HepG2 (cell line): ENCODE data around the gene NPSR1. TPM values are rescaled to one million over a fixed set of nuclear protein-coding genes. Genes with fewer than 3 reads are reported as not detected.

ENCODE experiments used
- ATAC-seq: fragments of 200-7000 bp; cut with Tn5 transposase; 3 replicates; pipeline ENCODE4 v1.9.1; 2020; ENCODE audit warnings: mild to moderate bottlenecking, moderate library complexity
- BruUV-seq: library from RNA; stranded (reverse); fragments of 400-500 nt; replicated peaks from 2 replicates; lab custom pipeline; 2021; lab: Mats Ljungman, UMichigan
- CTCF ChIA-PET: fragments of 300-600 bp; formaldehyde crosslinking; extraction: SDS; loops from one replicate; lab custom pipeline; 2021; ENCODE audit warnings: low total read pairs, inconsistent platforms, low intra/inter-chr PET ratio; lab: Yijun Ruan, JAX
- POLR2A ChIA-PET: fragments of 350-600 bp; sonication (Branson Sonifier 250); formaldehyde crosslinking; loops from one replicate; lab custom pipeline; 2020; ENCODE audit warnings: antibody characterized with exemption, inconsistent platforms; lab: Yijun Ruan, JAX
- DNase-seq: peaks from one replicate; pipeline ENCODE4 v3.0.0-alpha.2; 2015; ENCODE audit warnings: low spot score
- FAIRE-seq: peaks from 3 replicates; lab custom pipeline; 2011; peaks lifted over from hg19 to GRCh38; lab: Jason Lieb, UNC
- H2AFZ ChIP-seq: one replicate; pipeline ENCODE4 v1.6.1; 2011; ENCODE audit warnings: low read length, inconsistent platforms
- H3K27ac ChIP-seq: fragments of 300-600 bp; 3 replicates; pipeline ENCODE4 v1.8.0; 2011; ENCODE audit warnings: mixed run types, mild to moderate bottlenecking, mixed read lengths, low read length, inconsistent platforms; ENCODE audit not compliant: insufficient read depth; ENCODE audit errors: extremely low read length
- H3K27me3 ChIP-seq, 2 experiments: fragments of 200-600 bp in 1 of 2; 2 replicates in 1 of 2; 3 replicates in 1 of 2; pipeline versions ENCODE4 v1.6.0 to v1.8.0; 2011; ENCODE audit warnings: low read length in 2 of 2, mild to moderate bottlenecking in 2 of 2, moderate library complexity in 2 of 2, inconsistent platforms in 1 of 2; ENCODE audit not compliant: insufficient read depth in 2 of 2, control insufficient read depth in 1 of 2
- H3K36me3 ChIP-seq, 2 experiments: fragments of 200-600 bp in 1 of 2; replicated peaks in 1 of 2; 2 replicates in 1 of 2; 3 replicates in 1 of 2; pipeline versions ENCODE4 v1.5.1 to v1.8.0; 2011; ENCODE audit warnings: low read length in 2 of 2, inconsistent platforms in 1 of 2; ENCODE audit not compliant: insufficient read depth in 2 of 2, control insufficient read depth in 1 of 2
- H3K4me1 ChIP-seq: 2 replicates; pipeline ENCODE4 v1.5.1; 2012; ENCODE audit warnings: low read length, inconsistent platforms; ENCODE audit not compliant: insufficient read depth
- H3K4me2 ChIP-seq: 2 replicates; pipeline ENCODE4 v1.6.0; 2011; ENCODE audit warnings: low read depth, low read length, inconsistent platforms
- H3K4me3 ChIP-seq, 3 experiments: fragments of 200-600 bp in 1 of 3; sonication (generic), shearing (Covaris generic) in 1 of 3; replicated peaks in 1 of 3; 2 replicates each; pipeline ENCODE4 v1.5.1; 2011 to 2016; ENCODE audit warnings: low read length in 3 of 3, inconsistent platforms in 2 of 3, low read depth in 2 of 3, mild to moderate bottlenecking in 2 of 3, control low read depth in 1 of 3, mixed read lengths in 1 of 3; ENCODE audit not compliant: insufficient read depth in 1 of 3
- H3K79me2 ChIP-seq: one replicate; pipeline ENCODE4 v1.6.1; 2011; ENCODE audit warnings: low read length, inconsistent platforms; ENCODE audit not compliant: insufficient read depth
- H3K9ac ChIP-seq: 2 replicates; pipeline ENCODE4 v1.6.0; 2011; ENCODE audit warnings: mild to moderate bottlenecking, low read depth, low read length, inconsistent platforms; ENCODE audit not compliant: insufficient read depth
- H3K9me3 ChIP-seq: 2 replicates; pipeline ENCODE4 v1.5.1; 2012; ENCODE audit warnings: mild to moderate bottlenecking, low read length
- H4K20me1 ChIP-seq: 2 replicates; pipeline ENCODE4 v1.6.0; 2011; ENCODE audit warnings: inconsistent platforms, mild to moderate bottlenecking, low read length, moderate library complexity; ENCODE audit not compliant: insufficient read depth
- CBX1 ChIP-seq: IDR thresholded peaks from one replicate; pipeline ENCODE4 v1.6.1; 2016; ENCODE audit warnings: antibody characterized with exemption, low read depth
- MEIS2 ChIP-seq: sonication (generic); formaldehyde crosslinking; IDR thresholded peaks from 2 replicates; pipeline ENCODE4 v1.9.0; 2021; ENCODE audit warnings: mild to moderate bottlenecking, missing genetic modification reagents
- NKX3-1 ChIP-seq: sonication (generic); formaldehyde crosslinking; IDR thresholded peaks from 2 replicates; pipeline ENCODE4 v1.5.0; 2020; ENCODE audit warnings: missing genetic modification reagents
- SAFB2 ChIP-seq: sonication (generic); formaldehyde crosslinking; IDR thresholded peaks from 2 replicates; pipeline ENCODE4 v1.5.1; 2020; ENCODE audit warnings: missing genetic modification reagents, low read depth, mild to moderate bottlenecking, borderline replicate concordance
- THAP11 ChIP-seq: IDR thresholded peaks from 2 replicates; pipeline ENCODE4 v1.6.1; 2016; ENCODE audit warnings: missing biosample characterization, missing genetic modification reagents
- ZC3H13 ChIP-seq: sonication (generic); formaldehyde crosslinking; IDR thresholded peaks from 2 replicates; pipeline ENCODE4 v1.8.1; 2023; ENCODE audit warnings: mild to moderate bottlenecking, missing genetic modification reagents, moderate library complexity
- WGBS: methylation state at CpG from one replicate; pipeline ENCODE4 v1.1.6; 2017; ENCODE audit warnings: low lambda C conversion rate; 5-methylcytosine and 5-hydroxymethylcytosine counted together
- in situ Hi-C: cut with HindIII; loops from 2 replicates; pipeline ENCODE4 v1.10.0; 2017; ENCODE audit warnings: low pct_unique_long_range_greater_than_20kb; ENCODE audit not compliant: extremely low pct_ligation_motif_present
- intact Hi-C: fragments of 100-400 bp; cut with micrococcal nuclease; formaldehyde crosslinking; loops from one replicate; pipeline ENCODE4 v1.10.0; 2022; ENCODE audit not compliant: unreplicated experiment
- polyA plus RNA-seq, 8 experiments: library from polyadenylated mRNA; depleted of rRNA in 3 of 8; stranded (reverse) in 7 of 8; unstranded in 1 of 8; fragments of >200 nt; fragmentation: Illumina TruSeq in 4 of 8; extraction: Trizol in 4 of 8; gene quantifications; 2 replicates each; pipeline versions ENCODE4 v1.2.1 to v1.2.3, GENCODE V29; 2011 to 2016; ENCODE audit warnings: low read depth in 4 of 8, missing spikeins in 1 of 8, mixed read lengths in 1 of 8; ENCODE audit not compliant: insufficient read depth in 1 of 8
- total RNA-seq, 5 experiments: library from RNA; depleted of rRNA; stranded (reverse); fragments of >200 nt; fragmentation: Illumina TruSeq; extraction: Trizol; gene quantifications; 2 replicates each; pipeline ENCODE4 v1.2.3, GENCODE V29; 2016; ENCODE audit warnings: low read depth in 1 of 5
- TF ChIP-seq, protein P1 (sequence below): sonication (generic); formaldehyde crosslinking; IDR thresholded peaks from 2 replicates; pipeline ENCODE4 v1.5.0; 2020; ENCODE audit warnings: mild to moderate bottlenecking, missing genetic modification reagents

The NPSR1 gene
- total and polyA plus RNA-seq, 2 of the 13 experiments (the other 11 are each of a cell fraction or from before 2014, with no cell fraction given): not detected

DNA sequence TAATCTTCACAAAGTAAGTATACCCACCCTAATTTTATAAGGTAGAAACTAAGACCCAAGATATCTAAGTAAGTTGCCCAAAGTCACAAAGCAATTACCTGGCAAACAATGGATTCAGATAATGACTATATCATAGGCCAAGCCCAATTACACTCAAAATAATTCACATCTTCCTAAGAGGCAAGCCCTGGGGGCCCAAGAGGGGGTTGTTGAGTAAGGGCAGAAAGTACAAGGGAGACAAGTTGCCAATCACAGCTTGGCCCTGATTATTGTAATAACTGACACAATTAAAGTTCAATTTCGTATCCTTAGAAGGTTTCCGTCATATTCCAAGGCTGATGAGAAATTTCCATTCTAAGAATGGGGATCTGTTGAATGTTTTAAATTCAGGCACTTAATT, 91.4 kb downstream of the NPSR1 start:
- in situ Hi-C loops: no loop called here
- peak overlapping the region; percentile 80 for H3K27ac ChIP-seq
- H4K20me1 ChIP-seq: no peaks in the 10 kb centered on the region
- no peak overlapping the region for H3K9ac ChIP-seq
- TF ChIP-seq NKX3-1 (CRISPR knock-in tag) (no peak), CBX1 (no peak), ZC3H13 (0 out of 2 replicates have a peak, but pooled peaks have one; percentile 36), MEIS2 (CRISPR knock-in tag) (no peak)
- TF ChIP-seq, protein P1, sequence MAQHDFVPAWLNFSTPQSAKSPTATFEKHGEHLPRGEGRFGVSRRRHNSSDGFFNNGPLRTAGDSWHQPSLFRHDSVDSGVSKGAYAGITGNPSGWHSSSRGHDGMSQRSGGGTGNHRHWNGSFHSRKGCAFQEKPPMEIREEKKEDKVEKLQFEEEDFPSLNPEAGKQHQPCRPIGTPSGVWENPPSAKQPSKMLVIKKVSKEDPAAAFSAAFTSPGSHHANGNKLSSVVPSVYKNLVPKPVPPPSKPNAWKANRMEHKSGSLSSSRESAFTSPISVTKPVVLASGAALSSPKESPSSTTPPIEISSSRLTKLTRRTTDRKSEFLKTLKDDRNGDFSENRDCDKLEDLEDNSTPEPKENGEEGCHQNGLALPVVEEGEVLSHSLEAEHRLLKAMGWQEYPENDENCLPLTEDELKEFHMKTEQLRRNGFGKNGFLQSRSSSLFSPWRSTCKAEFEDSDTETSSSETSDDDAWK (CRISPR knock-in tag): no peak
- no peaks in the 10 kb centered on the region for H3K27me3 ChIP-seq
- peaks cover 89% of the 10 kb centered on the region for H3K4me1 ChIP-seq
- no peak for FAIRE-seq
- no peak for ATAC-seq
- 97% methylated on average over 2 of the region's 2 CpGs for WGBS
- peaks cover 42% of the 10 kb centered on the region for H3K79me2 ChIP-seq
- intact Hi-C loops: no loop called here
- H3K36me3 ChIP-seq: peaks cover 2 to 11% of the 10 kb centered on the region in 2 experiments
- no peaks in the 10 kb centered on the region for H3K9me3 ChIP-seq
- CTCF ChIA-PET: no interaction called here
- no peak overlapping the region for H2AFZ ChIP-seq
- DNase-seq: no peak
- POLR2A ChIA-PET: interaction anchor here (4.3 kb wide), 1 partner anchor 8 kb away, joined by 72 read pairs; no protein-coding TSS in a partner anchor
- H3K4me3 ChIP-seq: no peak overlapping the region; a peak in 1 of 6 replicates
- H3K4me2 ChIP-seq: peak overlapping the region; percentile 81
- BruUV-seq: no TSS peak

DNA sequence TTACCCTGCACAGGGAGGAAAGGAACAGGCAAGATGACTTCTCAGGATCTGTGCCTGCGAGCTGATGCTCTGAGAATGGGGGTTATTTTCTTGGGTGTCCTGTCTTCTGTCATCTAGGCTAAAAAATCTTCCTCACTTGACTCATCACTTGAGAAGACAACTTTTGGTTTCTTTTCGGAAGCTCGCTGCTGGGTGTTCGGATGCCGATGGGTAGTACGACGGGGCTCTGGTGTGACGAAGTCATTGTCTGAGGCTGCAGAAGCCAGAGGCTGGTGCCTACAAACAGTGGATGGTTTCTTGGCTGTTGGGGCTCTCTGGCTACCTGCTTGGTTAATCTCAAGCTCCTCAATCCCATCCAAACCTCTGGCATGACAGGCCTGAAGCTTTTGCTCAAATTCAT, 92.2 kb downstream of the NPSR1 start:
- TF ChIP-seq THAP11: no peak
- TF ChIP-seq SAFB2 (CRISPR knock-in tag): 0 out of 2 replicates have a peak, but pooled peaks have one; percentile 47
- ATAC-seq: no peak
- no TSS peak for BruUV-seq
- Histone ChIP-seq H3K27me3 (no peaks in the 10 kb centered on the region), H3K4me2 (peak overlapping the region; percentile 69), H3K27ac (peak overlapping the region; percentile 34), H3K4me3 (no peak overlapping the region), H3K9me3 (no peaks in the 10 kb centered on the region), H3K79me2 (peaks cover 49% of the 10 kb centered on the region), H3K9ac (0 out of 2 replicates have a peak overlapping the region, but pooled peaks have one; percentile 20), H3K36me3 (peaks cover 2 to 11% of the 10 kb centered on the region in 2 experiments), H4K20me1 (no peaks in the 10 kb centered on the region), H2AFZ (no peak overlapping the region), H3K4me1 (peaks cover 97% of the 10 kb centered on the region)
- 96% methylated on average over 8 of the region's 8 CpGs for WGBS
- no peak for FAIRE-seq
- intact Hi-C loops: loop anchor here (10.0 kb wide), 1 partner anchor 945 kb away; the partner anchor contains the start of gene HERPUD2
- ChIA-PET POLR2A (interaction anchor here (4.3 kb wide), 1 partner anchor 8 kb away, joined by 72 read pairs; no protein-coding TSS in a partner anchor), CTCF (no interaction called here)
- DNase-seq: no peak
- in situ Hi-C loops: no loop called here
